Muscle of leg (tissue), 11 donors: ENCODE measurements around the gene ADCY1. TPM values are rescaled to one million over a fixed set of nuclear protein-coding genes. Genes with fewer than 3 reads are reported as not detected.

Experiments used
- DNase-seq: peaks from one replicate; pipeline ENCODE4 v3.0.0; 2013
- H3K27ac ChIP-seq: one replicate; pipeline ENCODE4 v1.5.1; 2013; ENCODE audit warnings: mild to moderate bottlenecking, low read length, control low read depth
- H3K27me3 ChIP-seq: one replicate; pipeline ENCODE4 v1.6.1; 2013; ENCODE audit warnings: low read length; ENCODE audit not compliant: control insufficient read depth, insufficient read depth
- H3K36me3 ChIP-seq: one replicate; pipeline ENCODE4 v1.6.1; 2013; ENCODE audit warnings: low read length; ENCODE audit not compliant: control insufficient read depth, insufficient read depth
- H3K4me1 ChIP-seq: one replicate; pipeline ENCODE4 v1.6.1; 2013; ENCODE audit warnings: low read length; ENCODE audit not compliant: control insufficient read depth, insufficient read depth
- H3K4me3 ChIP-seq: one replicate; pipeline ENCODE4 v1.5.1; 2013; ENCODE audit warnings: low read length, control low read depth
- H3K9me3 ChIP-seq: replicated peaks from 2 replicates; pipeline ENCODE4 v1.6.1; 2013; ENCODE audit warnings: low read depth, low read length; ENCODE audit not compliant: control insufficient read depth
- WGBS: methylation state at CpG from one replicate; pipeline ENCODE4 v1.1.5; 2013; ENCODE audit warnings: missing lambda C conversion rate; ENCODE audit not compliant: insufficient coverage; 5-methylcytosine and 5-hydroxymethylcytosine counted together
- polyA plus RNA-seq, 8 donors: library from polyadenylated mRNA; unstranded; fragments of 120-200 nt; gene quantifications; one replicate each; pipeline versions ENCODE4 v1.2.1 to v1.2.3, GENCODE V29; 2013; ENCODE audit warnings: inconsistent platforms in 1 of 8, low replicate concordance in 1 of 8; ENCODE audit not compliant: insufficient read length in 8 of 8, insufficient read depth in 1 of 8
- total RNA-seq: library from RNA; stranded (reverse); fragments of 120-200 nt; gene quantifications from one replicate; pipeline ENCODE4 v1.2.4, GENCODE V29; 2013

ADCY1 gene
- total and polyA plus RNA-seq, 9 donors: 7.1 to 15.6 (median 10.9) TPM

DNA sequence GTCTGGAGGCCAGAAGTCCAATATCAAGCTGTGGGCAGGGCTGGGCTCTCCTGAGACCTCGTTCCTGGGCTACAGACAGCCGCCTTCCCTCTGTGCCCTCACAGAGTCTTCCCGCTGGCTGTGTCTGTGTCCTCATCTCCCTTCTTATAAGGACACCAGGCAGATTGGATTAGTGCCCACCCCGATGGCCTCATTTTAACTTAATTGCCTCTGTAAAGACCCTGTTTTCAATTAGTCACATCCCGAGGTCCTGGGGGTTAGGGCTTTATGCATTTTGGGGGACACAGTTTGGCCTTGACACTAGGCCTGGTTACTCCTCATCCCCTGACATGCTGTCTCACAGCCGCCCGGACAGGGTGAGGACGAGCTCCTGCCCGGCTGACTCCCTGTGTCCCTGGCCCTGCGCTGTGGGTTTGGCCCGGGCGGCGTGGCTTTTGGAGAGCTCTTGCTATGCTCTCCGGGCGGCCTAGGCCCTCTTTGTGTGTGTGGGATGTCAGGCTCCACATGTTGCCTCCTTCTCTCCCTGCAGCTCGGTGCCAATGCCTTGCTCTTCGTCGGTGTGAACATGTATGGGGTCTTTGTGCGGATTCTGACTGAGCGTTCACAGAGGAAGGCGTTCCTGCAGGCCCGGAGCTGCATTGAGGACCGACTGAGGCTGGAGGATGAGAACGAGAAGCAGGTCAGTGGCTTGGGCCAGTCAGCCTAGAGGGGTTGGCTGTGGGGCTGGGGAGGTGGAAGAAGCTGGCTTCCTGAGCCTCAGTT is 18.2 kb downstream of the ADCY1 start:
- Histone ChIP-seq H3K9me3 (no peaks in the 10 kb centered on the region), H3K27me3 (no peaks in the 10 kb centered on the region), H3K36me3 (peaks cover 2% of the 10 kb centered on the region), H3K4me1 (no peaks in the 10 kb centered on the region), H3K27ac (no peak overlapping the region), H3K4me3 (no peak overlapping the region)
- 88% methylated on average over 7 of the region's 24 CpGs for WGBS
- DNase-seq: no peak

GRCh38 chr7:45593121-45593541 is 19.0 kb downstream of the ADCY1 start:
- H3K9me3 ChIP-seq: no peaks in the 10 kb centered on the region
- no peak for DNase-seq
- no peaks in the 10 kb centered on the region for H3K4me1 ChIP-seq
- H3K4me3 ChIP-seq: no peak overlapping the region
- no peak overlapping the region for H3K27ac ChIP-seq
- 94% methylated on average over 12 of the region's 12 CpGs for WGBS
- H3K27me3 ChIP-seq: no peaks in the 10 kb centered on the region
- peaks cover 2% of the 10 kb centered on the region for H3K36me3 ChIP-seq

DNA sequence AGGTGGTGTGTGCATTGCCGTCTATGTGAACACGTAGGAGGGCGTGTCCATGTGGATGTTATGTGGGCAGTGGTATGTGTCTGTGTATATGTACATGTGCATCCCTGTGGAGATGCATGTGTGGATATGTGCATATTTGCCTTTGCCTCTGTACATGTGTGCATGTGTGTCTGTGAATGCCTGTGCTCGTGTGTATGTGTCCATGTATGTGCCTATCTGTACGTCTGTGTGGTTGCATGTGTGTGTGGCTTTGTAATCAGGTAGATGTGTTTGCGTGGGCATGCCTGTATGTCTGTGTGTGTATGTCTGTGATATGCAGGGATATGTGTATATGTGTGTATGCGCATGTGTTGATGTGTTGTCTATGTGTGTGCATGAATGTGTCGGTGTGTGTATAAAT is 19.7 kb downstream of the ADCY1 start:
- no peak overlapping the region for H3K27ac ChIP-seq
- H3K27me3 ChIP-seq: no peaks in the 10 kb centered on the region
- WGBS: 93% methylated on average over 8 of the region's 8 CpGs
- H3K36me3 ChIP-seq: peaks cover 2% of the 10 kb centered on the region
- no peaks in the 10 kb centered on the region for H3K9me3 ChIP-seq
- H3K4me1 ChIP-seq: no peaks in the 10 kb centered on the region
- no peak overlapping the region for H3K4me3 ChIP-seq
- no peak for DNase-seq

- peaks cover 2% of the 10 kb centered on the region for H3K36me3 ChIP-seq
- peaks cover 2% of the 10 kb centered on the region for H3K4me1 ChIP-seq
- H3K27me3 ChIP-seq: no peaks in the 10 kb centered on the region
- DNase-seq: no peak
- WGBS: 60% methylated on average over 3 of the region's 7 CpGs
- no peaks in the 10 kb centered on the region for H3K9me3 ChIP-seq
- H3K4me3 ChIP-seq: no peak overlapping the region
- H3K27ac ChIP-seq: no peak overlapping the region
These were observed 20.8 kb downstream of the ADCY1 start for GRCh38 chr7:45594745-45595535.

DNA sequence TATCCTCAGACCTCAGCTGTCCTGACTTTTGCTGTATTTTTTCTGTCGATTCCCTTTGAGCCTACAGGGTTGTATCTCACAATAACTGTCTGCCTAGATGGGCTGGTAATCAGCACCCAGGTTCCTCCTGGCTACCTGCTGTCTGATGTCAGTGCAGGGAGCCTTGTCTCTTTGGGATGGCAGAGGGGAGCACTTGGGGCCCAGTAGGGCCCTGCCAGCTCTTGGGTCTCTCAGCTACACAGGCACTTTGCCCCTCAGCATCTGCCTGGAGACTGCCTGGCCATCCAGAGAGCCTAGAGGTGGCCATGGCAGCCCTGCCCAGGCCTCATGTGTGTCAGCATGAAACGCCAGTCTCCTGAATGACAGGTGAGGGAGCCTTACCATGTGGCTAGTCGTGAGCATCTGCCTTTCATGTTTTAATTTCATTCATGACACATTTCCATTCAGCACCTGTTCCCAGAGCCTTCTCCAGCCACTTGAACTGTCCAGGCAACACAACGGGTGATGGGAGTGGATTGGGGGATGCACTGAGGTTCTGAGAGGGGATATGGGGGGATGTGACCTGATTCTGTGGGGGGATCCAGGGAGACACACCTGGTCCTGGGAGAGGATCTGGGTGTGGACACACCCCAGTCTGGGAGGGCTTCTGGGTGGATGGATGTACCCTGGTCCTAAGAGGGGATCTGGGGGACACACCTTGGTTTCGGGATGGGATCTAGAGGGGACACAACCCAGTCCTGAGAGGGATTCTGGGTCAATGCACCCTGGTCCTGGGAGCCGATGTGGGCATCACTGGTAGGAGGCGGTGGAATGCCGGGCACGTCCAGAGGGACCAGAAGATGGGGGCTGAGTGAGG is 21.9 kb downstream of the ADCY1 start:
- WGBS: 86% methylated on average over 8 of the region's 9 CpGs
- Histone ChIP-seq H3K27ac (no peak overlapping the region), H3K4me1 (peaks cover 10% of the 10 kb centered on the region), H3K27me3 (no peaks in the 10 kb centered on the region), H3K36me3 (peaks cover 2% of the 10 kb centered on the region), H3K9me3 (no peaks in the 10 kb centered on the region), H3K4me3 (no peak overlapping the region)
- no peak for DNase-seq

DNA sequence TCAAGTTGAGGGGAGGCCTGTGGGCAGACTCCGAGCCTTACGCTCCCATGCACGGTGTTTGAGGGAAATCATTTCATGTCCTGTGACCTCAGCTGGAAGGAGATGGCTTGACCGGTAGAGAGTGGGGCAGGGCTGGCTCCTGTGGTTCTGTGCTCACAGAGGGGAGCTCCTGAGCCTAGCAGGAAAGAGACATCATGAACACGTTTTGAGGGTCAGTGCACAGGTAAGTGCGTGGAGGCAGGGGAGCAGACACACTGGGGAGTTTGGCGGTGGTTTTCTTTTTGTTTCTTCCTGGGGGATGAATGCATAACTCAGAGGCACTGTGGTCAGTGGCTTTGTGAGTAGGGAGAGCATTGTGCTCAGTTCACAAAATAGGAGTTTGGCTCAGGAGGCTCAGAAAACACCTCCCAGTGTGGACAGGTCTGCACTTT is 22.5 kb downstream of the ADCY1 start:
- Histone ChIP-seq H3K27ac (no peak overlapping the region), H3K9me3 (no peaks in the 10 kb centered on the region), H3K4me3 (no peak overlapping the region), H3K36me3 (peaks cover 2% of the 10 kb centered on the region), H3K4me1 (peaks cover 10% of the 10 kb centered on the region), H3K27me3 (no peaks in the 10 kb centered on the region)
- no peak for DNase-seq
- WGBS: 91% methylated on average over 7 of the region's 7 CpGs

DNA sequence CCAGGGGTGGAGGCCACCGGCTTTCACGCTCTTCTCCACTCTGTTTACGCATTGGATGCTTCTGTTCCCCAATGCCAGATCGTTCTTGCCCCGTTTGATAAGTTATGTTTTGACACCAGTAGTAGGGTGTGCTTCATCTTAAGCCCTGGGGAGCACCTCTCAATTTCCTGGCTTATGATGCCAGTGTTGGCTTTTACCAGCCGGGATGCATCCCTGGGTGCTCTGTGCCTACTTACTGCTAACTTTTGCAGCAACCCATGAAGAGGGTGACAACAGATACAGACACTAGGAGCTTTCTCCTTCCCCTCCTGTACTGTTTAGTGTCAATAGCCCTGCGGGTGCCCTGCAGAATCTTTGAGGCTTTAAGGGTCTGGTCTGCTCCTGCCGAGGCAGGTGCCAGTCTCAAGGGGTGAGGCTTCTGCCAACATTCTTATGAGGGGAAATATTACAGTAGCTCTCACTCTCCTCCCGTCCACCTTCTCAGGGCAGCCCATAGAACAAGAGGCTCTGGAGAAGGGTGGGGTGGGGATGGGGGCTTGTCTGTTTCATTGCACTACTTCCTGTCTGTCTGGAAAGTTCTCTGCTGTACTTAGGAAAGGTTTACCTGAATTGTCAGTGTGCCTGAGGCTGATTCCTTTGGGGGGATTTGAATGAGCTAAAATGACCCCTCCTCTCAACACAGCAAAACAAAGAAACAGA is 23.3 kb downstream of the ADCY1 start:
- H3K36me3 ChIP-seq: peaks cover 2% of the 10 kb centered on the region
- 83% methylated on average over 5 of the region's 9 CpGs for WGBS
- no peak overlapping the region for H3K4me3 ChIP-seq
- H3K4me1 ChIP-seq: peaks cover 10% of the 10 kb centered on the region
- no peak for DNase-seq
- no peak overlapping the region for H3K27ac ChIP-seq
- H3K27me3 ChIP-seq: no peaks in the 10 kb centered on the region
- no peaks in the 10 kb centered on the region for H3K9me3 ChIP-seq

GRCh38 chr7:45598886-45599520 is 24.8 kb downstream of the ADCY1 start:
- Histone ChIP-seq H3K9me3 (no peaks in the 10 kb centered on the region), H3K27ac (no peak overlapping the region), H3K27me3 (no peaks in the 10 kb centered on the region), H3K4me1 (peaks cover 10% of the 10 kb centered on the region), H3K36me3 (peaks cover 2% of the 10 kb centered on the region), H3K4me3 (no peak overlapping the region)
- DNase-seq: no peak
- WGBS: 85% methylated on average over 12 of the region's 14 CpGs
